Neural cell (in vitro differentiated cells): ENCODE data around the gene PTK6. TPM values are rescaled to one million over a fixed set of nuclear protein-coding genes. Genes with fewer than 3 reads are reported as not detected.
A peak's percentile ranks its signal among the peaks of the same experiment; 100 is the strongest.

Experiments used
- H2AFZ ChIP-seq: fragments of 200-600, 300-800 bp; sonication (generic), shearing (Covaris generic); 2 replicates; pipeline ENCODE4 v1.6.0; 2014; ENCODE audit warnings: low read depth, mild to moderate bottlenecking, antibody characterized with exemption, low read length, moderate library complexity
- H3F3A ChIP-seq: fragments of 200-600 bp; shearing (Covaris generic); 2 replicates; pipeline ENCODE4 v1.6.1; 2016; ENCODE audit warnings: mild to moderate bottlenecking, moderate library complexity, mixed read lengths, antibody characterized with exemption, low read length; ENCODE audit not compliant: insufficient read depth, poor library complexity, severe bottlenecking
- H3K27ac ChIP-seq: fragments of 200-600, 300-800 bp; sonication (generic), shearing (Covaris generic); 2 replicates; pipeline ENCODE4 v1.5.1; 2014; ENCODE audit warnings: mild to moderate bottlenecking, low read length, moderate library complexity
- H3K27me3 ChIP-seq: fragments of 300-800, 200-600 bp; sonication (generic), shearing (Covaris generic); 2 replicates; pipeline ENCODE4 v1.6.0; 2014; ENCODE audit warnings: mild to moderate bottlenecking, low read depth, low read length, moderate library complexity; ENCODE audit not compliant: insufficient read depth
- H3K36me3 ChIP-seq: fragments of 300-800, 200-600 bp; sonication (generic), shearing (Covaris generic); 2 replicates; pipeline ENCODE4 v1.5.1; 2014; ENCODE audit warnings: mild to moderate bottlenecking, antibody characterized with exemption, low read length, moderate library complexity; ENCODE audit not compliant: insufficient read depth
- H3K4me2 ChIP-seq: fragments of 300-800, 200-600 bp; sonication (generic), shearing (Covaris generic); 2 replicates; pipeline ENCODE4 v1.6.0; 2014; ENCODE audit warnings: mild to moderate bottlenecking, low read length
- H3K4me3 ChIP-seq: fragments of 300-800, 200-600 bp; sonication (generic), shearing (Covaris generic); 2 replicates; pipeline ENCODE4 v1.5.1; 2014; ENCODE audit warnings: mild to moderate bottlenecking, low read length, moderate library complexity
- H3K79me2 ChIP-seq: fragments of 200-600 bp; shearing (Covaris generic); replicated peaks from 2 replicates; pipeline ENCODE4 v1.6.0; 2014; ENCODE audit warnings: mild to moderate bottlenecking, low read length, moderate library complexity; ENCODE audit not compliant: insufficient read depth
- H3K9ac ChIP-seq: fragments of 300-800, 200-600 bp; sonication (generic), shearing (Covaris generic); 2 replicates; pipeline ENCODE4 v1.6.1; 2016; ENCODE audit warnings: mild to moderate bottlenecking, low read length, mixed read lengths
- H3K9me2 ChIP-seq: fragments of 200-600 bp; shearing (Covaris generic); 2 replicates; pipeline ENCODE4 v1.6.1; 2016; ENCODE audit warnings: mild to moderate bottlenecking, low read length, mixed read lengths; ENCODE audit not compliant: insufficient read depth
- H3K9me3 ChIP-seq: fragments of 200-600, 300-800 bp; sonication (generic), shearing (Covaris generic); 2 replicates; pipeline ENCODE4 v1.6.1; 2016; ENCODE audit warnings: mild to moderate bottlenecking, mixed run types, low read length, moderate library complexity, mixed read lengths
- H4K20me1 ChIP-seq: fragments of 200-600 bp; shearing (Covaris generic); 2 replicates; pipeline ENCODE4 v1.6.1; 2016; ENCODE audit warnings: mild to moderate bottlenecking, mixed run types; ENCODE audit not compliant: insufficient read depth
- EP300 ChIP-seq: fragments of 450-650 bp; conservative IDR thresholded peaks from 2 replicates; pipeline ENCODE4 v1.6.1; 2014; ENCODE audit warnings: antibody characterized with exemption, mild to moderate bottlenecking, moderate library complexity; ENCODE audit not compliant: poor library complexity, severe bottlenecking
- EZH2 ChIP-seq: fragments of 200-600, 300-800 bp; shearing (Covaris generic), sonication (generic); IDR thresholded peaks from 2 replicates; pipeline ENCODE4 v1.6.1; 2014; ENCODE audit warnings: antibody characterized with exemption, low read length, borderline replicate concordance, mild to moderate bottlenecking; ENCODE audit not compliant: insufficient read depth, poor library complexity, severe bottlenecking
- MXI1 ChIP-seq: fragments of 450-650 bp; conservative IDR thresholded peaks from 2 replicates; pipeline ENCODE4 v1.6.1; 2014; ENCODE audit warnings: antibody characterized with exemption, mild to moderate bottlenecking; ENCODE audit not compliant: poor library complexity, severe bottlenecking
- POLR2AphosphoS5 ChIP-seq: IDR thresholded peaks from 2 replicates; pipeline ENCODE4 v1.6.1; 2012
- RAD21 ChIP-seq: fragments of 450-650 bp; conservative IDR thresholded peaks from 2 replicates; pipeline ENCODE4 v1.6.1; 2014; ENCODE audit warnings: antibody characterized with exemption, mild to moderate bottlenecking, moderate library complexity
- SMC3 ChIP-seq: fragments of 450-650 bp; conservative IDR thresholded peaks from 2 replicates; pipeline ENCODE4 v1.6.1; 2014; ENCODE audit warnings: antibody characterized with exemption, mild to moderate bottlenecking, moderate library complexity; ENCODE audit not compliant: poor library complexity
- TAF1 ChIP-seq: IDR thresholded peaks from 2 replicates; pipeline ENCODE4 v1.6.1; 2012; ENCODE audit warnings: low read depth
- polyA plus RNA-seq: library from polyadenylated mRNA; depleted of rRNA; stranded (reverse); fragments of >200 nt; gene quantifications from 2 replicates; pipeline ENCODE4 v1.2.3, GENCODE V29; 2014
- TF ChIP-seq, protein P1 (sequence below): IDR thresholded peaks from 2 replicates; pipeline ENCODE4 v1.6.1; 2012; ENCODE audit warnings: borderline replicate concordance
- TF ChIP-seq, protein P2 (sequence below): fragments of 450-650 bp; IDR thresholded peaks from 2 replicates; pipeline ENCODE4 v1.5.1; 2014; ENCODE audit warnings: antibody characterized with exemption, mild to moderate bottlenecking, moderate library complexity; ENCODE audit not compliant: poor library complexity, severe bottlenecking

PTK6 gene
- polyA plus RNA-seq, 1 donor from 2014 or later, result not detected

DNA sequence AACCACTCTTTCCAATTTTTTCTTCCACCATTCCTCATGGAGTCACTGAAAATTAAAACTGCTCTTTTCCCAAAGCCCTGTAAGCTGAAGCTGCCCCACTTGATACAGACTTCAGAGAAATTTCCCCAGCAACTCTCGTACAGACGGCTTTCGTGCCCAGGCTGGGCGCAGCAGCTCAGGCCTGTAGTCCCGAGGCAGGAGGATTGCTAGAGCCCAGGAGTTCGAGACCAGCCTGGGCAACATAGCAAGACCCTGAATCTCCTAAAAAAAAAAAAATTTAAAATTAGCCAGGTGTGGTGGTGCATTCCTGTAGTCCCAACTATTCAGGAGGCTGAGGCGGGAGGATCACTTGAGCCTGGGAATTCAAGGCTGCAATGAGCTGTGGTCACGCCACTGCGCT lies 10.0 kb downstream of the PTK6 start:
- Histone ChIP-seq H3K9ac (no peak overlapping the region), H3K9me3 (no peaks in the 10 kb centered on the region), H2AFZ (no peak overlapping the region), H3K36me3 (no peaks in the 10 kb centered on the region), H3K27ac (no peak overlapping the region), H3K79me2 (peaks cover 6% of the 10 kb centered on the region), H3F3A (no peaks in the 10 kb centered on the region), H3K4me2 (no peak overlapping the region), H3K27me3 (no peaks in the 10 kb centered on the region), H3K4me3 (no peak overlapping the region), H4K20me1 (peaks cover 7% of the 10 kb centered on the region), H3K9me2 (no peaks in the 10 kb centered on the region)
- TF ChIP-seq TAF1 (no peak), POLR2AphosphoS5 (peak; percentile 54), EZH2 (no peak)

DNA sequence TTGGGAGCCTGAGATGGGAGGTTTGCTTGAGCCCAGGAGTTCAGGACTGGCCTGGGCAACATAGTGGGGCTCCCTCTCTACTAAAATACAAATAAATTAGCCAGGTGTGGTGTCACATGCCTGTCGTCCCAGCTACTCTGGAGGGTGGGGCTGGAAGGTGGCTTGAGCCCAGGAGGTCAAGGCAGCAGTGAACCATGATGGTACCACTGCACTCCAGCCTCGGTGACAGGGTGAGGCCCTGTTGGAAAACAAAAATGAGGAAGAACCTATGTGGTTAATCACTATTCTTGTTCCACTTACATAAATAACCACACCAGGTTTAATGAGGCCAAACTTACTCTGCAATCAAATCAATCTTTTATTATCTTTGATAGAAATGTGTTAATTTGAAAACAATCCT lies 11.2 kb downstream of the PTK6 start:
- TF ChIP-seq POLR2AphosphoS5 (no peak), EP300 (no peak), TAF1 (no peak)
- TF ChIP-seq, protein P1, sequence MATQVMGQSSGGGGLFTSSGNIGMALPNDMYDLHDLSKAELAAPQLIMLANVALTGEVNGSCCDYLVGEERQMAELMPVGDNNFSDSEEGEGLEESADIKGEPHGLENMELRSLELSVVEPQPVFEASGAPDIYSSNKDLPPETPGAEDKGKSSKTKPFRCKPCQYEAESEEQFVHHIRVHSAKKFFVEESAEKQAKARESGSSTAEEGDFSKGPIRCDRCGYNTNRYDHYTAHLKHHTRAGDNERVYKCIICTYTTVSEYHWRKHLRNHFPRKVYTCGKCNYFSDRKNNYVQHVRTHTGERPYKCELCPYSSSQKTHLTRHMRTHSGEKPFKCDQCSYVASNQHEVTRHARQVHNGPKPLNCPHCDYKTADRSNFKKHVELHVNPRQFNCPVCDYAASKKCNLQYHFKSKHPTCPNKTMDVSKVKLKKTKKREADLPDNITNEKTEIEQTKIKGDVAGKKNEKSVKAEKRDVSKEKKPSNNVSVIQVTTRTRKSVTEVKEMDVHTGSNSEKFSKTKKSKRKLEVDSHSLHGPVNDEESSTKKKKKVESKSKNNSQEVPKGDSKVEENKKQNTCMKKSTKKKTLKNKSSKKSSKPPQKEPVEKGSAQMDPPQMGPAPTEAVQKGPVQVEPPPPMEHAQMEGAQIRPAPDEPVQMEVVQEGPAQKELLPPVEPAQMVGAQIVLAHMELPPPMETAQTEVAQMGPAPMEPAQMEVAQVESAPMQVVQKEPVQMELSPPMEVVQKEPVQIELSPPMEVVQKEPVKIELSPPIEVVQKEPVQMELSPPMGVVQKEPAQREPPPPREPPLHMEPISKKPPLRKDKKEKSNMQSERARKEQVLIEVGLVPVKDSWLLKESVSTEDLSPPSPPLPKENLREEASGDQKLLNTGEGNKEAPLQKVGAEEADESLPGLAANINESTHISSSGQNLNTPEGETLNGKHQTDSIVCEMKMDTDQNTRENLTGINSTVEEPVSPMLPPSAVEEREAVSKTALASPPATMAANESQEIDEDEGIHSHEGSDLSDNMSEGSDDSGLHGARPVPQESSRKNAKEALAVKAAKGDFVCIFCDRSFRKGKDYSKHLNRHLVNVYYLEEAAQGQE, result no peak
- H3F3A ChIP-seq, result no peaks in the 10 kb centered on the region

DNA sequence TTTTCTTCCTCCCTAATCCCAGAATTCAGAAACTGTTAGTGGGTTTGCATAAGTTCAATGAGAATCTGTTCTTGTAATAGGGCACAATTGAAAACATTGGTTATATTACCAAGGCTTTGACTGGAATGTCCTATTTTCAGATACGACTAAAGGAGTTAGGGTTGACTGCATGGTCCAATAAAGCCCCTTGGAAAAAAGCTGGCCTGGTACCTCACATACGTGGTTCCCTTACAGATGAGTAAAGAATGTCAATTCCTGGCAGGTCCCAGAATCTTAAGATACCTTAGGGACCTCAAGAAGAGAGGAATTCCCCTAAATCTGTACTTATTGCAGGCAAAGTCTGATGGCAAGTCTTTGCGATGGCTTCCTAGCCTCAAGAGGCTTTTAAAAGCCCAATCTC lies 12.0 kb downstream of the PTK6 start:
- Histone ChIP-seq H3K4me3 (no peak overlapping the region), H3F3A (no peaks in the 10 kb centered on the region), H3K79me2 (peaks cover 17% of the 10 kb centered on the region), H3K4me2 (no peak overlapping the region), H3K9ac (no peak overlapping the region), H3K9me3 (no peaks in the 10 kb centered on the region), H3K9me2 (no peaks in the 10 kb centered on the region), H4K20me1 (peaks cover 9% of the 10 kb centered on the region), H2AFZ (no peak overlapping the region), H3K27ac (no peak overlapping the region), H3K27me3 (no peaks in the 10 kb centered on the region), H3K36me3 (no peaks in the 10 kb centered on the region)
- TF ChIP-seq SMC3 (no peak), EZH2 (no peak), TAF1 (no peak), MXI1 (no peak), EP300 (no peak), RAD21 (no peak), POLR2AphosphoS5 (no peak)
- TF ChIP-seq, protein P2, sequence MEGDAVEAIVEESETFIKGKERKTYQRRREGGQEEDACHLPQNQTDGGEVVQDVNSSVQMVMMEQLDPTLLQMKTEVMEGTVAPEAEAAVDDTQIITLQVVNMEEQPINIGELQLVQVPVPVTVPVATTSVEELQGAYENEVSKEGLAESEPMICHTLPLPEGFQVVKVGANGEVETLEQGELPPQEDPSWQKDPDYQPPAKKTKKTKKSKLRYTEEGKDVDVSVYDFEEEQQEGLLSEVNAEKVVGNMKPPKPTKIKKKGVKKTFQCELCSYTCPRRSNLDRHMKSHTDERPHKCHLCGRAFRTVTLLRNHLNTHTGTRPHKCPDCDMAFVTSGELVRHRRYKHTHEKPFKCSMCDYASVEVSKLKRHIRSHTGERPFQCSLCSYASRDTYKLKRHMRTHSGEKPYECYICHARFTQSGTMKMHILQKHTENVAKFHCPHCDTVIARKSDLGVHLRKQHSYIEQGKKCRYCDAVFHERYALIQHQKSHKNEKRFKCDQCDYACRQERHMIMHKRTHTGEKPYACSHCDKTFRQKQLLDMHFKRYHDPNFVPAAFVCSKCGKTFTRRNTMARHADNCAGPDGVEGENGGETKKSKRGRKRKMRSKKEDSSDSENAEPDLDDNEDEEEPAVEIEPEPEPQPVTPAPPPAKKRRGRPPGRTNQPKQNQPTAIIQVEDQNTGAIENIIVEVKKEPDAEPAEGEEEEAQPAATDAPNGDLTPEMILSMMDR, result no peak
- TF ChIP-seq, protein P1, result no peak

More for the DNA sequence above, 11.2 kb downstream of the PTK6 start:
- Histone ChIP-seq H3K36me3 (no peaks in the 10 kb centered on the region), H2AFZ (no peak overlapping the region), H3K9me2 (no peaks in the 10 kb centered on the region), H3K27me3 (no peaks in the 10 kb centered on the region), H3K79me2 (peaks cover 17% of the 10 kb centered on the region), H4K20me1 (peaks cover 9% of the 10 kb centered on the region), H3K4me2 (no peak overlapping the region), H3K4me3 (no peak overlapping the region), H3K9me3 (no peaks in the 10 kb centered on the region), H3K27ac (no peak overlapping the region), H3K9ac (no peak overlapping the region)
